Ectodermal cell (in vitro differentiated cells): ENCODE measurements around the gene HOOK2.
A peak's percentile ranks its signal among the peaks of the same experiment; 100 is the strongest.

Source experiments
- H3K27ac ChIP-seq: 2 replicates; pipeline ENCODE4 v1.7.0; 2013; ENCODE audit warnings: mild to moderate bottlenecking, low read depth, low read length; ENCODE audit not compliant: insufficient read depth, poor library complexity, severe bottlenecking
- H3K27me3 ChIP-seq: 2 replicates; pipeline ENCODE4 v1.7.0; 2013; ENCODE audit warnings: mild to moderate bottlenecking, low read length; ENCODE audit not compliant: insufficient read depth, control insufficient read depth, poor library complexity, severe bottlenecking
- H3K36me3 ChIP-seq: one replicate; pipeline ENCODE4 v1.7.0; 2013; ENCODE audit warnings: low read length; ENCODE audit not compliant: control insufficient read depth, insufficient read depth
- H3K4me1 ChIP-seq: one replicate; pipeline ENCODE4 v1.7.0; 2013; ENCODE audit warnings: low read length; ENCODE audit not compliant: control insufficient read depth, insufficient read depth
- H3K4me3 ChIP-seq: 2 replicates; pipeline ENCODE4 v1.7.0; 2013; ENCODE audit warnings: low read depth, low read length, control low read depth; ENCODE audit not compliant: insufficient read depth
- H3K9me3 ChIP-seq: 2 replicates; pipeline ENCODE4 v1.7.0; 2013; ENCODE audit warnings: mild to moderate bottlenecking, low read length, moderate library complexity; ENCODE audit not compliant: control insufficient read depth
- WGBS, 2 experiments: methylation state at CpG; one replicate each; pipeline ENCODE4 v1.1.7; 2013; ENCODE audit warnings: missing lambda C conversion rate in 2 of 2; 5-methylcytosine and 5-hydroxymethylcytosine counted together

Gene HOOK2

GRCh38 chr19:12792853-12793289, 17.5 kb upstream of the HOOK2 start:
- 3% methylated on average over 20 to 21 of the region's 22 CpGs for WGBS, 2 experiments
- Histone ChIP-seq H3K27ac (no peak overlapping the region), H3K27me3 (peaks cover 42% of the 10 kb centered on the region)

GRCh38 chr19:12792051-12792852, 16.9 kb upstream of the HOOK2 start:
- H3K9me3 ChIP-seq = no peaks in the 10 kb centered on the region
- peak overlapping the region; percentile 54 for H3K4me3 ChIP-seq
- 1 to 2% methylated on average over 84 of the region's 84 CpGs for WGBS, 2 experiments
- H3K4me1 ChIP-seq = peaks cover 26% of the 10 kb centered on the region
- peaks cover 42% of the 10 kb centered on the region for H3K27me3 ChIP-seq
- H3K27ac ChIP-seq = no peak overlapping the region
- H3K36me3 ChIP-seq = no peaks in the 10 kb centered on the region

More at GRCh38 chr19:12792853-12793289, 17.5 kb upstream of the HOOK2 start:
- H3K36me3 ChIP-seq = no peaks in the 10 kb centered on the region
- H3K4me1 ChIP-seq = peaks cover 25% of the 10 kb centered on the region
- peak overlapping the region; percentile 54 for H3K4me3 ChIP-seq
- H3K9me3 ChIP-seq = no peaks in the 10 kb centered on the region

- WGBS, 2 experiments = 1% methylated on average over 73 of the region's 73 CpGs
- no peaks in the 10 kb centered on the region for H3K9me3 ChIP-seq
- H3K4me1 ChIP-seq = peaks cover 26% of the 10 kb centered on the region
- H3K27me3 ChIP-seq = peaks cover 42% of the 10 kb centered on the region
- H3K27ac ChIP-seq = peak within 1 kb of the TSS; percentile 6
- peak within 1 kb of the TSS; percentile 54 for H3K4me3 ChIP-seq
- H3K36me3 ChIP-seq = no peaks in the 10 kb centered on the region
These were observed 16.1 kb upstream of the HOOK2 start, which contains the start of gene JUNB for GRCh38 chr19:12791345-12792050. JUNB (plus strand) TSS chr19:12791486; CDS start chr19:12791772, 286 bp downstream.

- H3K9me3 ChIP-seq = no peaks in the 10 kb centered on the region
- no peaks in the 10 kb centered on the region for H3K36me3 ChIP-seq
- WGBS, 2 experiments = 4 to 5% methylated on average over 22 of the region's 22 CpGs
- H3K27me3 ChIP-seq = peaks cover 42% of the 10 kb centered on the region
- peaks cover 26% of the 10 kb centered on the region for H3K4me1 ChIP-seq
- no peak overlapping the region for H3K27ac ChIP-seq
- peak overlapping the region; percentile 54 for H3K4me3 ChIP-seq
These were observed 15.4 kb upstream of the HOOK2 start for GRCh38 chr19:12790628-12791344.

- peaks cover 26% of the 10 kb centered on the region for H3K4me1 ChIP-seq
- WGBS, 2 experiments = 1% methylated on average over 56 of the region's 56 CpGs
- no peaks in the 10 kb centered on the region for H3K36me3 ChIP-seq
- H3K27ac ChIP-seq = peak overlapping the region; percentile 6
- H3K9me3 ChIP-seq = no peaks in the 10 kb centered on the region
- peaks cover 42% of the 10 kb centered on the region for H3K27me3 ChIP-seq
- peak overlapping the region; percentile 43 for H3K4me3 ChIP-seq
These were observed 14.7 kb upstream of the HOOK2 start for GRCh38 chr19:12789904-12790619.

GRCh38 chr19:12789098-12789903, 13.9 kb upstream of the HOOK2 start:
- H3K36me3 ChIP-seq = no peaks in the 10 kb centered on the region
- 5% methylated on average over 46 of the region's 46 CpGs for WGBS, 2 experiments
- no peaks in the 10 kb centered on the region for H3K9me3 ChIP-seq
- peak overlapping the region; percentile 43 for H3K4me3 ChIP-seq
- peaks cover 26% of the 10 kb centered on the region for H3K4me1 ChIP-seq
- H3K27ac ChIP-seq = peak overlapping the region; percentile 85
- peaks cover 38% of the 10 kb centered on the region for H3K27me3 ChIP-seq

GRCh38 chr19:12788682-12789097, 13.3 kb upstream of the HOOK2 start:
- Histone ChIP-seq H3K4me1 (peaks cover 24% of the 10 kb centered on the region), H3K27ac (peak overlapping the region; percentile 85), H3K4me3 (peak overlapping the region; percentile 43), H3K36me3 (no peaks in the 10 kb centered on the region), H3K27me3 (peaks cover 32% of the 10 kb centered on the region), H3K9me3 (no peaks in the 10 kb centered on the region)
- WGBS, 2 experiments = 11 to 12% methylated on average over 12 of the region's 12 CpGs

GRCh38 chr19:12788042-12788681, 12.8 kb upstream of the HOOK2 start:
- Histone ChIP-seq H3K9me3 (no peaks in the 10 kb centered on the region), H3K27ac (peak overlapping the region; percentile 85), H3K4me1 (peaks cover 29% of the 10 kb centered on the region), H3K4me3 (no peak overlapping the region), H3K36me3 (no peaks in the 10 kb centered on the region), H3K27me3 (peaks cover 30% of the 10 kb centered on the region)
- 81 to 84% methylated on average over 4 of the region's 4 CpGs for WGBS, 2 experiments

GRCh38 chr19:12787458-12787857, 12.1 kb upstream of the HOOK2 start:
- H3K4me1 ChIP-seq = peaks cover 27% of the 10 kb centered on the region

More at GRCh38 chr19:12787458-12787857, 12.1 kb upstream of the HOOK2 start:
- Histone ChIP-seq H3K36me3 (no peaks in the 10 kb centered on the region), H3K4me3 (no peak overlapping the region), H3K27me3 (peaks cover 23% of the 10 kb centered on the region), H3K27ac (no peak overlapping the region), H3K9me3 (no peaks in the 10 kb centered on the region)
- WGBS, 2 experiments = 91 to 95% methylated on average over 10 of the region's 10 CpGs
